GM18526 (cell line): ENCODE data around the gene POC1A.

Experiments used
- POLR2A ChIP-seq: IDR thresholded peaks from 3 replicates; pipeline ENCODE4 v1.6.1; 2011; ENCODE audit not compliant: insufficient read length; ENCODE audit errors: extremely low read depth

POC1A gene

DNA sequence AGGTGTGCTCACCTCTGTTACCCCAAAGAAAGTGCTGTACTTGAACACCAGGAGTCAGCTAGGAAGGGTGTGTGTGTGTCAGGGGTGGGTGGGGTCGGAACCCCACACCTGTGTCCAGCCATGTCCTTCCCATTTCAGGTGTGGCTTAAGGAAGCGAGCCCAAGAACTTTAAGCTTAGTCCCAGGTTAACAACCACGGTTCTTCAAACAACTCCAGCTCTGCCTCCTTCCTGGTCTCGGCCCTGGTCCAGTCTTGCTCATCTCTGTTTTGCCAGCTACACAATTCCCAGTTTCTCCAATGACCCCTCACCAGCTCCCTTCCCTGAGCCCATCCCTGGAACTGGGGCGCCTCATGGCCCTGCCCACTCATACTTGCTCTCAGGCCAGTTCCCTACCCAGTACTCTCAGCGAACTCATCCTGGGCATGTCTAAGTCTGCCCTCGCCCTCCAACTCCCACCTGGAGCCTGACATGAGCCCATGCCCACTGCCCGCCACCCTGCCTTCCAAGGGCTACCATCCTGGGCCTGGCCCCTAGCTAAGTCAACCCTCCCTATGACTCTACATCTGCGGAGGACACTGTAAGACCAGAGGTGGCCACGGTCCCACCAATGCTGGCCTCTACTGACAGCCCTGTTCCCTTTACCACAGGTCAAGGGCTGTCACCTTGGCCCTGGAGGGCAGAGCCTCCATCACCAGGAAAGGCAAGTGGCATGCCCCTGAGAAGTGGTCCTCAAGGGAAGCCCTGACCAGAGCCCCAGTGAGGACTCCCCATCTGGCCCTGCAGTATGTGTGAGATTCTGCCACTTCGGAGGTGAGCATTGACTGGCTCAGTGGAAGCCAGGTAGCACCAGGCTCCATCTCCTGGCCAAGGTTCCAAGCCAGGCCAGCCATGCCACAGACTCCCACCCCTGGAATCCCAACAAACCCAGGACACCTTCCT is 9.2 kb downstream of the POC1A start:
- no peak for TF ChIP-seq POLR2A

DNA sequence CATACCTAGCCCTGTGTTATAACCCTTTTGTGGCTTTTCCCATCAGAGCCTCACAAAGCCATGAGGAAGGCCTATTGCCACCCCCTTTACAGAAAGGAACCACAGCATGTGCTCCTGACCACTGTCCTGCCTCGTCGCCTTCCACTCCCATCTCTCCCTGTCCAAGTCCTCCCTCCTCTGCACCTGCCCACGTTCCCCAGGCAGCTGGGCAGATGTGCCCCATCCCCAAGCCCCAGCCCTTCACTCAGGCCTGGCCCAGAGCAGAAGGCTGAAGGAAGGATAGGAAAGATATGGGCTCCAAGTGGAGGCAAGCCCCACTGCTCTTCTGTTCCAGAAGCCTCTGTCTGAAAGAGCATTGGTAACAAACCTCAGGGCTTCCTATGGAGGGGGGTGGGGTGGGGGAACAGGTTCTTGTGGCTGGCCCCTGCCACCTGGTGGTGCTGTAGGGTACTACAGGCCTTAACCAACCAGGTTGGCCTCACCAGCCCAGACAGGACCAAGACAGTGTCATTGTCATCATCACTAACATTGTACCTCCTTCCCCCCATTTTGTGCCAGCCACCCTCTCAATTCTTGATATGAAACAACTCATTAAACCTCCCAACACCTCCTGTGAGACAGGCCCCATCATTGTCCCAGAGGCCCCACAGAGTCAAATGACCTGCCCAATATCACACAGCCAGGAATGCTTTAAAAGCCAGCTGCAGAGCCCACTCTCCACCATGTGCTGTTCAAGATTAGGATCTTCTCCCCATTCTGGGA is 10.0 kb downstream of the POC1A start:
- TF ChIP-seq POLR2A = no peak

DNA sequence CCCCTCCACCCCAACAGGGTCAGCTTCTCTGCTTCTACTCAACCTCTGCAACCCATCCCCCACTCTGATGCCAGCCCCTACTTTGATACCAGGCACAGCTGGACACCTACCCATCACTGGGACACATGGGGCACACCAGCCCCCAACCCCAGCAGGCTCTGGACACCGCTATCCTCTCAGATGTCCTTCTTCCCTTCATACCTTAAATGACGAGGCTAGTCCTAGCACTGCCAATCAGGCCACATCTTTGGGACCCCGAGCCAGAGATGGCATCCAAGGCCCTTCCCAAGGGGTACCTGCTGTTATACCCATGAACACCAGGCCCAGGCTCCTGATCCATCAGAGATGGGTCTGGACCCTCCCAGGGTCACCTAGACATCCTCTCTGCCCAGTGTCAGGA is 10.6 kb downstream of the POC1A start:
- no peak for TF ChIP-seq POLR2A

DNA sequence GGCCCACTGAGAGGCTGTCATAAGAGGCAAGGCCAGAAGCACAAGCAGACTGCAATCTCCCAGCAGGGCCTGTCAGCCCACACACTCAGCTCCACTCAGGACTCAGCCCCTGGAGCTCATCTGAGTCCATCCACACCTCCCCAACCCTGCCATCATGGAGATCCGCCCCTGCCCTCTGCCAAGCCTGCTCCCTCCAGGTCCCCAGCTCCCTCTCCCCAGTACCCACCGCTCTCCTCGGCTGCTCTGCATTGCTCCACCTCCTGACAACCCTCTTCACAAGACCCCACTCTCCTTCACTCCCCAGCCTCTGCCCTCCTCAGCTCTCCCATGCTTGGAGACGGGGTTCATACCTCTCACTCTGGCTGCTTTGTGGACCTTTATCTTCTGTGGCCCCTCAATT is 11.1 kb downstream of the POC1A start:
- TF ChIP-seq POLR2A = no peak

DNA sequence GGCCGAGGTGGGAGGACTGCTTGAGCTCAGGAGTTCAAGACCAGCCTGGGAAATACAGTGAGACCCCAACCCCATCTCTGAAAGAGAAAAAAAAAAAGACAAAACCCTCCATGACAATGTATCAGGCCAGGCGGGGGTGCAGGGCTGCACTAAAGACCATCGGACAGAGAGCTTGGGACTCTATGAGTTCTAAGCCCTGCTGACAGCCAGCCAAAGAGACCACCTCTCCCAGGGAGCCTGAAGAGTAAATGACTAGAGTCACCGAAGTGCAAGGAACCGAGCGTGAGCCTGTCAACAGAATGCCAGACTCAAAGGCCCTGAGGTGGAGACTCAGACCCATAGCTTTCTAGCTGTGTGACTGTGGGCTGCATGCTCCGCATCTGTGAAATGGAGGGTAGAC is 12.5 kb downstream of the POC1A start:
- TF ChIP-seq POLR2A = no peak

DNA sequence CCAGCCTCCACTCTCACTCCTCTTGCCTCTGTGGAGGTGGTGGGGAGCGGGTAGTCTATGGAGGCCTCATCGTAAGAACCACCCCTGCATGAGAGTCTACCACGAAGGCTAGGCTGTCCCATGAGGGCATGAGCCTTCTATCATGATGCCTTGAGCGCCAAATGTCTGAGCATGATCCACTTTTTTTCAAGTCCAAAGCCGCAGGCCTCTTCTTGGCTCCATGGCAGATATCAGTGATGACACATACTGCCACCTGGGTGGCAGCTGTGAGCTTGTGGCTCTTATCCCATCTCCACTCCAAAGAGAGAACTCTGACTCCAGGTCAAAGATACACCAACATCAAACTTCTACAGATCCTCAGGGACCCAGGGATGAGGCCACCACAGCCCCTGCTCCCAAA is 13.5 kb downstream of the POC1A start:
- TF ChIP-seq POLR2A = no peak

DNA sequence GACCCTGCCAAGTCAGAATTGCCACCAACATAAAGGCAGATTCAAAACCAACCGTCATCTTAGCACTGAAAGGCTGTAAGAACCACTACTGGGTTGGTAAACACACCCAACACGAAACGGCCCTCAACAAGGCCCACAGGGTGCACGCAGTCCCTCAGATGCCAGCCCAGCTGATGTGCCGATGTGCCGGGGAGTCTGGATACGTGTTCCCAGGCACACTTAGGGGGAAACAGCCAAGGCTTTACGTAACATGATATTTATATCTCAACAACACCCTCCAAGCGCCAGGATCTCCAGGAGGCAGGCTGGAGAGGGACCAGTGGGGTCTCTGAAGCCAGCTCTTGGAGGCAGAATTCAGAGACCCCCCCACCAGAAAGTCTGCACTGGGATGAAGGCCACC is 14.2 kb downstream of the POC1A start:
- no peak for TF ChIP-seq POLR2A

DNA sequence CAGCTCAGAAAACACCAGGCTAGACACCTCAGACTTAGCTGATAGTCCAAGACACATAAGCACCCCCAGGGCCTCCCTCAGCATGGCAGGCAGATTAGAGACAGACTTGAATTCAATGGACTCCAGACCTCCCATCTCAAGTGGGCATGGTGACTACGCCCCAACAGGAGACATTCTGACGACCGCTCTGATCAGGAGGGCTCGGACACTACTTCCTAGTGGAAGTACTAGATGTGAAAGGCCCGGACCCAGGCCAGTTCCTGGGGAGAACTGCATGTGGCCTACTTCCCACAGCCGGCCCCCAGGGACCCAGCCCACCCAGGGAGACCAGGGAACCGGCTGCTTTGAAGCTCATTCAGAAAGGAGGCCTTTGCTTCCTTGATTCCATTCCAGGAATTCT is 16.9 kb downstream of the POC1A start:
- TF ChIP-seq POLR2A = no peak

DNA sequence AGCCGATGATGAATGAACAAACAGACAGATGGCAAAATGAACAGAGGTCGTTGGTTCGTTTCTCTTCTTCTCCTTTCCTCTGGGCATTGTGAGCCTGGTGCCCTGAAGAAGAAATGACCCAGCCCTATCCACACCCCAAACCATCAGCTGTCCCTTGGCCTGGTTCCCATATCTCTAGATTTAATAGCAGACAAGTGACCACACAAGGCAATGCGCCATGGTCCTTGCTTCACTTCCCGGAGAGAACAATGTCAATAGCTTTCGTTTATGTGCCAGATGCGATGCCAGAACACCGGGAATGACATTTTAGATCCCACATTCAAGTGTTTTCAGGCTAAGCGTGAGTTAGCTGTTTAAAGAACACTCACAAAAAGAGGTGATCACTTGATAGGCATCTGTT is 17.7 kb downstream of the POC1A start:
- no peak for TF ChIP-seq POLR2A

DNA sequence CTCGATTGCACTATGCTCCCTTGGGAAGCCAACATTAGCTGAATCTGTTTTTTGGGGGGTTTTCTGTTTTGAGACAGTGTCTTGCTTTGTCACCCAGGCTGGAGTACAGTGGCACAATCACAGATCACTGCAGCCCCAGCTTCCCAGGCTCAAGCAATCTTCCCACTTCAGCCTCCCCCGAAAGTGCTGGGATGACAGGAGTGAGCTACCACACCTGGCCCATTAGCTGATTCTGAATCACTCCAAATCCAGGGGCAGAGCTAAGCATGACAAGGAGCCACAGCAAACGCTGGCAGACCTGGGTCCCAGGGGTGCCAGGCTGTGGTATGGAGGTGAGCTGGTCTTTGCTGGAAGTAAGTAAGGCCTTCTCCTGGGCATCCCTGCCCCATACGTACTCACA is 18.9 kb downstream of the POC1A start:
- no peak for TF ChIP-seq POLR2A

DNA sequence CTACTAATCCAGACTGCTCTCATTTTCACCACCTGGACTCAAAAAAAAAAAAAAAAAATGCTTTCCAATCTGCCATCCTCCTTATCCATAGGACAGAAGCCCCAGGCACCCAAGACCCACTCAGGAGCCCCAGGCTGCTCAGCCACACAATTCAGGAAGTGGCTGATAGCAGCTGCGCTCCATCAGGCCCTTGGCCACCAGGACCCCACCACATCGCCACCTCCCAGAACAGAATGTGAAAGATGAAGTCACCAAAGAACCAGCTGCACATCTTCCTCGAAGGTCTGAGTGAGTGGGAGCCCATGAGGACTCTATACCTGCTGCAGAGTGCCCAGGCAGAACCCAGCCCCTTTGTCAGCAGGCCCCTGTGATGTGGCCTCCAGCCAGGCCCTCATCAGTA is 19.5 kb downstream of the POC1A start:
- TF ChIP-seq POLR2A = no peak

DNA sequence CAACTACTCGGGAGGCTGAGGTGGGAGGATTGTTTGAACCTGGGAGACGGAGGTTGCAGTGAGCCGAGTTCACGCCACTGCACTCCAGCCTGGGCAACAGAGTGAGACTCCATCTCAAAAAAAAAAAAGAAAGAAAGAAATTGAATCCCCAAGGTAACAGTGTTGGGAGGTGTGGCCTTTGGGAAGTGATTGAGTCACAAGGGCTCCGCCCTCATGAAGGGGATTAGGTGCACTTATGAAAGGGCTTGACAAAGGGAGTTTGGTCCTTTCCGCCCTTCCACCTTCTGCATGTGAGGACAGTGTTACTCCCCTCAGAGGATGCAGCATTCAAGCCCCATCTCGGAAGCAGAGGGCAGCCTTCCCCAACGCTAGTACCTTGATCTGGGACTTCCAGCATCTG is 21.3 kb downstream of the POC1A start:
- TF ChIP-seq POLR2A = no peak

DNA sequence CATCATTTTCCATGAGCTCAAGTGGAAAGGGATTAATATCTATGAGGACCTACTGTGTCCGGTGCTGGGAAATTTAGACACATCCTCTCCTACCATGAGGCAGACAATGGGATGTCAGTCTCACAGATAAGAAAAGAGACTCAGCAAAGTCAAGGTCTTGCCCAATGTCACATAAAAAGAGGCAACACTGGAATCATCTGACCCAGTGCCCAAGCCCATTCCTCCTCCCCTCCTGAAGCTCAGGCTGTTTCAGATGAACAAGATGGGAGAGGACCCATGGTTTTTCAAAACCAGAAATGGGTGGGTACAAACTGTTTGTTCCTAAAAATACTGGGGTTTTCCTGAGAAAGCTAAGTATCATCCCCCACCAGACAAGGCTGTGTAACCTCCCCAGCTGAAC is 22.2 kb downstream of the POC1A start:
- TF ChIP-seq POLR2A = no peak

DNA sequence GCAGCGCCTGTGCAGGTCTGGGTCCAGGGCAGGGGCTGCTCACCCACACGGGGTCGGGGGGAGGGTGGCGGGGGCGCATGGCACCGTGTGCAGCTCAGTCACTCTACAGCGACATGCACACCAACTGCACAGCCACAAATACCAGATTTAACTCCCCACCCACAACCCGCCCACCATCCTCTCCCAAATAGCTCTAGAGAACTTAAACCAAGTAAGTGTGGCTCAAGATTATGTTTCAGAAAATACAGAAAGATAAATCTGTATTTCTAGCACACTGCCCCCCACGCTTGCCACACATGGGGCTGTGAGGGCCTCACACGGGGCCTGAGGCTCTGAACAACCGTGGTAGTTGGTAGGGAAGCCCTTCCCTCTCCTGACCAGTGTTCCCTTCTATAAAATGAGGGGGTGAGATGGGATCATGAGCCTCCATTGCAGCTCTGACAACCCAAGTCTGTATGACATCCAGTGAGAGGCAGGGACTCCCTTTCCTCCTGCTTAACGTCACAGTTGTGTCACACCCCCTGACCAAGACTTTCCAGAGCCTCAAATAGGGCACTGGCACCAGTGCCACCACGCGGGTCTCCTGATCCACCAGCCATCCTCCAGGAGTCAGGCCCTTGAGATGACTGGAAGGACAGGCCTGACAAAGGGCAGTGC is 23.1 kb downstream of the POC1A start:
- TF ChIP-seq POLR2A = no peak

DNA sequence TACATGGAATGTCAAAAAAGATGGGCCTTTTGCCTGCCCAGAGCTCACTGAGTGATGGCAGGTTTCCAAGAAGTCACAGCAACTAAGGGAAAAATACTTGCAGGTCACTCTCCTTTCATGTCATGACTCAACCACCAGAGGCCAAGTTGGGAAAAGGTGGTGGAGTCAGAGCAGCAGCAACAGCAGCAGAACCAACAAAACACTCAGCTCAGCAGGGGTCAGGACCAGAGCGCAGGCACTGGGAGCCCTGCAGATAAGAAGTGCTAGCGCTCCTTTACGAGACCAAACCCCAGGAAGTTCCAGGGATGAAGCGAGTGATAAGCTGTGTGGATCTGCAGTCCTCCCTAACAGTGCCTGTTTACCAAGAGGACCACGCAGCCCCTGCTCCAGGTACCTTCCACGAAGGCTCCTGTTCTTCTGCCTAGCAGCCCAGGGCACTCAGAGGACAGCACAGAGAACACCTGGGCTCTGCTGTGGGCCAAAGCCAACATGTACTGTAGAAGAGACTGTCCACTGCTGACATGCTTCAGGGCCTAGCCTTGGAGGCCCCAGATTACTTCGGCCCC is 26.0 kb downstream of the POC1A start:
- no peak for TF ChIP-seq POLR2A
